Measurements from ENCODE around the gene RLN1. TPM values are rescaled to one million over a fixed set of nuclear protein-coding genes. Genes with fewer than 3 reads are reported as not detected.
A peak's percentile ranks its signal among the peaks of the same experiment; 100 is the strongest.
"Not testable (repeated sequence)": the region's sequence is repeated elsewhere in the genome, so short reads cannot be mapped to it uniquely, and the experiment has no call there.

The RLN1 gene
- total RNA-seq, 2 experiments from 2014 or later: 1.2 to 1.8 TPM

DNA sequence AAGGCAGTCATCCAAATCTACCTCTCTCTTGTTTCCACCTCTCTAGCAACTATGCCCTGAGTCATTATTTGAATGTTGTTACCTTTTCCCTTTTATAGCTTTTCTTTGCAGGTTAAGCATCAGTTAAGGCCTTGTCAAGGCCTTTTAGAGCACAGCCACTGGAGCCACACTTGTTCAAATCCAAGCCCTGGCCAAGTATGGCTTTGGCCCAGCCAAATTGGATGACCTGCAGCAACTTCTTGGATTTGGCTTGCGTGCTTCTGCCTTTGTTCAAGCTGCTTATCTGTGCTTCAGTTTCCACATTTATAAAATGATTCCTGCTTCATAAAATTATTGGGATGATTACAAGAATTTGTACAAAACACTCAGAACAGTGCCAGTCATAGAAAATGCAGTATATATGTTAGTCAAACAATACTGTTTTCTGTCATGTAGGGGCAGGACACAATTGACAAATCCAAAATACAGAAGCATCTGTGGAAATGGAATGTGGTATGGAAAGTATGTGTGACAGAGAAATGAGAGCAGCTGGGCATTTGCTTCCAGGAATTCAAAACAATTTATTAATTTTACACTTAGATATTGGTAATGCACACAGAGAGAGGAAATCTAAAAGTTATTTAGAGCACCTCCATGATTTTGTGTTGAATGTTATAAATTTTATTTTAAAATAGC lies 17.9 kb upstream of the RLN1 start:
- CTCF ChIA-PET: interaction anchor here (0.6 to 0.8 kb wide), 2 partner anchors 43 to 233 kb away, joined by 3 read pairs; no protein-coding TSS in a partner anchor

DNA sequence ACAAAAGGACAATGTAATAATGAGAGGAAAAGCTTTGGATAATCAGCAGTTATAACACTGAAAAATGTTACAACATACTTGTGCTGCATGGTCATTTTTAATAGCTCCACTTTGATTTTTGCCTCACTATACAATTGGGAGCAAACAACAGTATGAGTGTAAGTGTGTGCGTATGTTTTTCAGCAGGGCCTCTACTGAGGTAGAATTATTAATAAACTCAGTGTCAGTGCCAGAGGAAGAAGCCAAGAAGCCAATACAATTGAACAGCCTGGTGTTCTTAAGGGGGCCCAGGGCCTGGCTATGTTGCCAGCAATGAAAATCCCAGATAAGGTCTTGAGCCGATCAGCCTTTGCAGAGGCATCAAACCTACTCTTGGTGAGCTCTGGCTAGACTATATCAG lies 16.1 kb upstream of the RLN1 start:
- DNase-seq: no peak
- Mint-ChIP-seq H3K4me1 (ENCODE audit: low read depth) (peaks cover 31% of the 10 kb centered on the region), H3K9me3 (no peaks in the 10 kb centered on the region), H3K27ac (no peak overlapping the region), H3K27me3 (no peaks in the 10 kb centered on the region), H3K36me3 (peaks cover 18% of the 10 kb centered on the region), H3K4me3 (no peak overlapping the region)
- ChIA-PET POLR2A (no interaction called here), CTCF (no interaction called here)
- intact Hi-C loops (cut with micrococcal nuclease): no loop called here

More for the DNA sequence above, 17.9 kb upstream of the RLN1 start:
- intact Hi-C loops (cut with micrococcal nuclease): no loop called here
- Mint-ChIP-seq H3K36me3 (peaks cover 20% of the 10 kb centered on the region), H3K27ac (no peak overlapping the region), H3K4me1 (ENCODE audit: low read depth) (peaks cover 16% of the 10 kb centered on the region), H3K9me3 (no peaks in the 10 kb centered on the region), H3K4me3 (no peak overlapping the region), H3K27me3 (no peaks in the 10 kb centered on the region)
- no peak for DNase-seq
- POLR2A ChIA-PET: no interaction called here

DNA sequence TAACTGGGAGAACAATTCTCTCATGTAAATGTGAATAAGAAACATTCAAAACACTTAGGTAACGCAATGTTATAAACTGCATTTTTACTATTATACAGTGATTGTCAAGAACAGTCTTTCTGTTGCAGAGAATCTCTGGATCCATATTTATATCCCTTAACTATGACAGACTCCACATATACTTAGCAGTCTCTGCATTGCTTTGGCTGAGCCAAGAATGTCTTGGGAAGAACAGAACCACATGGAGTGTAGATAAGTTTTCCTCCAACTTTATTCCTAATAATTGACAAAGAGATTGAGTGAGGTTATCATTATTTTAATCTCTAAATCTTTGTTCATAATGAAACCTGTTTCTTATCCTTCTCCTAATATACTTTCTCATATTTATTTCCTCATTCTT lies 15.6 kb upstream of the RLN1 start:
- ChIA-PET CTCF (no interaction called here), POLR2A (no interaction called here)
- Mint-ChIP-seq H3K36me3 (peaks cover 17% of the 10 kb centered on the region), H3K27ac (no peak overlapping the region), H3K27me3 (no peaks in the 10 kb centered on the region), H3K4me3 (no peak overlapping the region), H3K9me3 (peaks cover 2% of the 10 kb centered on the region), H3K4me1 (ENCODE audit: low read depth) (peaks cover 34% of the 10 kb centered on the region)
- intact Hi-C loops (cut with micrococcal nuclease): no loop called here
- no peak for DNase-seq

DNA sequence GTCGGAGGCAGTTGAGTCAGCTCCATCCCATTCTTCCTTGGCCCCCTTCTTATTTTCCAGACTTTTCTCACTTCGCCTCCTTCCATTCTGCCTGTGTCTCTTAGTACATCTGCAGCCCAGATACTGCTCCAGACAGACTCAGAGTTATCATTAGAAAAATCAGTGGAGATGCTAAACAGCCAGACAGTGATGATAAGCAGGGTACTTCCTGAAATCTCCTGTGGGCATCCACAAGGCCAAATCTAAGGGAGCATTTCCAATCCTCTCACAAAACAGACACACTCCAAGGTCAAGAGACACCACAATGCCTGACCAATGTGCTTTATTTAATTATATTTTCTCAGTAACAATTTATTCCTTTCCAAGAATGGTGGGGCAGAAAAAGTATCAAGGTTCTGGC lies 14.5 kb upstream of the RLN1 start:
- intact Hi-C loops (cut with micrococcal nuclease): no loop called here
- no peaks in the 10 kb centered on the region for H3K27me3 Mint-ChIP-seq
- CTCF ChIA-PET: no interaction called here
- H3K9me3 Mint-ChIP-seq: peaks cover 7% of the 10 kb centered on the region
- H3K4me3 Mint-ChIP-seq: no peak overlapping the region
- no peak for DNase-seq
- H3K36me3 Mint-ChIP-seq: peaks cover 17% of the 10 kb centered on the region
- H3K4me1 Mint-ChIP-seq (ENCODE audit: low read depth): peaks cover 34% of the 10 kb centered on the region
- POLR2A ChIA-PET: no interaction called here
- no peak overlapping the region for H3K27ac Mint-ChIP-seq

DNA sequence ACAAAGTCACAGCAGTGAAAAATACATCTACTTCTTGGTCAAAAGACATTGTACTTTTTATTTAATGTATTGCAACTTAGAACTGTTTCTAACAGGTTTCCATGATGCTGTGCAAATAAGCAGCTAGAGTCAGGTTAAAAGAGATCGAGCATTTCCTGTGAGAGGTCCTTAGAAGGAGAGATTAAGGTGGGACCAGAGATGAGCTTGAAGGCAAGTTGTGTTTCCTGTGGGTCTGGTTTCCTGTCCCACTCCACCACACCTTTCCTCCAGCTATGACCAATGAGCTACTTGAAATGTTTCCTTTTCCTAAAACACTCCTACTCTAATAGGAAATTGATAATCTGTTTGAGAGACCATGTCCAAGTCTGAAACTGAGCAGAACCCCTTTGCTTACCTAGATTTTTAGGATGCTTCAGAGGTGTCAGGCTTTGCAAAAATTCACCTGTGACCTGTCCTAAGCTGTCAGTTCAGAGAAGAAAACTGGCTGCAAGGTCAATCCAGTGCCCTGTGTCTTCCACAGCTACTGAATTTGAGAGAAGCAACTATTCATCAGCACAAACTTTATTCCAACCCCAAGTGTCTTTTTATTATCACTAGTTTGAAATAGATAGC lies 13.1 kb upstream of the RLN1 start:
- Mint-ChIP-seq H3K27me3 (no peaks in the 10 kb centered on the region), H3K4me3 (no peak overlapping the region), H3K9me3 (peaks cover 9% of the 10 kb centered on the region), H3K36me3 (peaks cover 9% of the 10 kb centered on the region), H3K4me1 (ENCODE audit: low read depth) (peaks cover 34% of the 10 kb centered on the region), H3K27ac (peak overlapping the region; percentile 33)
- DNase-seq: no peak
- intact Hi-C loops (cut with micrococcal nuclease): no loop called here
- CTCF ChIA-PET: interaction anchor here (0.7 to 2.1 kb wide), 5 partner anchors 20 to 248 kb away, joined by 3 to 10 read pairs (median 3); no protein-coding TSS in a partner anchor
- POLR2A ChIA-PET: no interaction called here

DNA sequence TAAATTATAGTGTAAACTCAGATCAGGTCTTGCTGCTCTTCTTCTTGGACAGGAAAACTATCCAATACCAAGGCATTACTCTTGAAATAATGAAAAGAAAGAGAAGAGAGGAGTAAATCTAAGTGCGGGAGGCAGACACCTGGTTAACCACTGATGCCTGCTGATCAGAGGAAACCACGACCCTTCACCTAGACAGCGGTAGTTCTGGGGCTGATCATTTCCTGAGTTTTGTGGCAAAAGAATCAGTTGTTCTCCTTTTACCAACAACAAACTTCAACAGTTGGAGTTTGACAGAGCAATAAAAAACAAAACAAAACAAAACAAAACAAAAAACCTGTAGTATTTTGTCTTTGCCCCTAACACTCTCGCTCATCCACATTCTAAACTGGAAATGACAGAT lies 3.0 kb downstream of the RLN1 start:
- H3K36me3 Mint-ChIP-seq: peaks cover 9% of the 10 kb centered on the region
- peaks cover 41% of the 10 kb centered on the region for H3K4me1 Mint-ChIP-seq (ENCODE audit: low read depth)
- CTCF ChIA-PET: interaction anchor here (1.1 kb wide), 1 partner anchor 10 kb away, joined by 3 read pairs; no protein-coding TSS in a partner anchor
- intact Hi-C loops (cut with micrococcal nuclease): loop anchor here (1.0 to 5.0 kb wide), 4 partner anchors 36 to 149 kb away; partner anchors contain the start of genes INSL6 and PLGRKT
- peak overlapping the region; percentile 69 for H3K27ac Mint-ChIP-seq
- POLR2A ChIA-PET: no interaction called here
- no peaks in the 10 kb centered on the region for H3K9me3 Mint-ChIP-seq
- peak overlapping the region; percentile 37 for H3K4me3 Mint-ChIP-seq
- H3K27me3 Mint-ChIP-seq: no peaks in the 10 kb centered on the region
- DNase-seq: peak; percentile 41

DNA sequence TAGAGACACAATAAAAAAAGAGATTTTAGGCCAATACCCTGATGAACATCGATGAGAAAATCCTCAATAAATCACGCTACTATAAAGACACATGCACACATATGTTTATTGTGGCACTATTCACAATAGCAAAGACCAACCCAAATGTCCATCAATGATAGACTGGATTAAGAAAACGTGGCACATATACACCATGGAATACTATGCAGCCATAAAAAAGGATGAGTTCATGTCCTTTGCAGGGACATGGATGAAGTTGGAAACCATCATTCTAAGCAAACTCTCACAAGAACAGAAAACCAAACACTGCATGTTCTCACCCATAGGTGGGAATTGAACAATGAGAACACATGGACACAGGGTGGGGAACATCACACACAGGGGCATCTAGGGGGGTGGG lies 8.4 kb downstream of the RLN1 start:
- POLR2A ChIA-PET, H3K27ac Mint-ChIP-seq: not testable (repeated sequence)

DNA sequence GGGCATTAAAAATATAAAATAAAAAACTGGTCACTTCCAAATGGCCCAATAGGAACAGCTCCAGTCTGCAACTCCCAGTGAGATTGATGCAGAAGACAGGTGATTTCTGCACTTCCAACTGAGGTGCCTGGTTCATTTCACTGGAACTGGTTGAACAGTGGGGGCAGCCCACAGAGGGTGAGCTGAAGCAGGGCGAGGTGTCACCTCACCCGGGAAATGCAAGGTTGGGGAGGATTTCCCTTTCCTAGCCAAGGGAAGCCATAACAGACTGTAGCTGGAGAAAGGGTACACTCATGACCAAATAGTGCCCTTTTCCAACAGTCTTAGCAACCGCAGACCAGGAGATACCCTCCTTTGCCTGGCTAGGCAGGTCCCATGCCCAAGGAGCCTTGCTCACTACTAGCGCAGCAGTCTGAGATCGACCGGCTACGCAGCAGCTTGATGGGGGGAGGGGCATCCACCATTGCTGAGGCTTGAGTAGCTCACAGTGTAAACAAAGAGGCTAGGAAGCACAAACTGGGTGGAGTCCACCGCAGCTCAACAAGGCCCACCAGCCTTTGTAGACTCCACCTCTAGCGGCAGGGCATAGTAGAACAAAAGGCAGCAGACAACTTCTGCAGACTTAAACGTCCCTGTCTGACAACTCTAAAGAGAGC lies 12.7 kb downstream of the RLN1 start:
- no peaks in the 10 kb centered on the region for H3K9me3 Mint-ChIP-seq
- H3K27ac Mint-ChIP-seq: no peak overlapping the region
- ChIA-PET POLR2A (no interaction called here), CTCF (interaction anchor here (0.7 to 1.2 kb wide), 3 partner anchors 10 to 263 kb away, joined by 3 read pairs; no protein-coding TSS in a partner anchor)
- H3K4me1 Mint-ChIP-seq (ENCODE audit: low read depth): peaks cover 30% of the 10 kb centered on the region
- peak; percentile 60 for DNase-seq
- peaks cover 14% of the 10 kb centered on the region for H3K36me3 Mint-ChIP-seq
- H3K4me3 Mint-ChIP-seq: peak overlapping the region; percentile 23
- H3K27me3 Mint-ChIP-seq: no peaks in the 10 kb centered on the region
- intact Hi-C loops (cut with micrococcal nuclease): loop anchor here (2.0 kb wide), 1 partner anchor 14 kb away; no protein-coding TSS in a partner anchor

More for the DNA sequence above, 8.4 kb downstream of the RLN1 start:
- H3K4me3 Mint-ChIP-seq; H3K27me3 Mint-ChIP-seq; H3K9me3 Mint-ChIP-seq; intact Hi-C loops (cut with micrococcal nuclease); DNase-seq; CTCF ChIA-PET: not testable (repeated sequence)
- H3K36me3 Mint-ChIP-seq: peaks cover 23% of the 10 kb centered on the region
- peaks cover 51% of the 10 kb centered on the region for H3K4me1 Mint-ChIP-seq (ENCODE audit: low read depth)

DNA sequence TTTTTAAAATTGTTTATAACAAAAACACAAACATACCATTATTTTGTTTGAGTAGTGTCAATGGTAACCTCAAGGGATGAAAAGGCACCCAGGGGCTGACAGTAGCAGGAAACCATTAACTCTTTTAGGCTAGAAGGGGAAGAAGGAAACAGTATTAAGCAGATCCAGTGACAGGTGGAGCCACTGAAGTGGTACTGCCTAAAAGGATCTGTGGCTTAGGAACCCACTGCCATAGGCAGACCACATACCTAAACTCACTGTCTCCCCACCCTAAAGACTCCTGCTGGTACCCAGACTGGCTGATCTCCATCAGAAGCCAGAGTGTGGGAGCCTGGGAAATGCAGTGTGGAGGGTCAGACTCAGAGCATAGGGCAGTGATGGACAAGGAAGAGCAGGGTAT lies 13.5 kb downstream of the RLN1 start:
- CTCF ChIA-PET: interaction anchor here (1.0 kb wide), 1 partner anchor 140 kb away, joined by 3 read pairs; no protein-coding TSS in a partner anchor
- no peak overlapping the region for H3K4me3 Mint-ChIP-seq
- peaks cover 12% of the 10 kb centered on the region for H3K36me3 Mint-ChIP-seq
- POLR2A ChIA-PET: no interaction called here
- peaks cover 34% of the 10 kb centered on the region for H3K4me1 Mint-ChIP-seq (ENCODE audit: low read depth)
- intact Hi-C loops (cut with micrococcal nuclease): loop anchor here (2.0 kb wide), 1 partner anchor 15 kb away; no protein-coding TSS in a partner anchor
- no peak overlapping the region for H3K27ac Mint-ChIP-seq
- no peaks in the 10 kb centered on the region for H3K9me3 Mint-ChIP-seq
- H3K27me3 Mint-ChIP-seq: no peaks in the 10 kb centered on the region
- DNase-seq: no peak

DNA sequence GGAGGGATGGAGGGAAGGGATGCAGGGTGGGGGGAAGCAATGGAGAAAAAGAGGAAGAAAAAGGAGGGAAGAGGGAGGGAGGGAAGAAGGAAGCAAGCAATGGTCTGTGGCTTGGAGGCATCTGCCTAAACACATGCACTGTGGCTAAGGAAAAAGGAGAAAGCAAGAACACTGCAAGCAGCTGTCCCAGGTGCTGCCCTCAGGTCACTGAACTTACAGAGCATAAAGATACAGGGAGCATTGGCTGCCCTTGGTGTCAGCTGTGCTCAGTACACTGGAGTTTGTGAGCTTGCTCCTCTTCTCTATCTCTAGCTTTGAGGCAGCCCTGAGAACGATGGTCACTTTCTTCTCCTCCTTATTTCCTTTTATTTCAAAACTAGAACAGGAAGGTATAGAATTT lies 18.1 kb downstream of the RLN1 start:
- DNase-seq; H3K27me3 Mint-ChIP-seq; POLR2A ChIA-PET; H3K36me3 Mint-ChIP-seq; H3K9me3 Mint-ChIP-seq; H3K27ac Mint-ChIP-seq; H3K4me3 Mint-ChIP-seq; intact Hi-C loops (cut with micrococcal nuclease): not testable (repeated sequence)
- peaks cover 14% of the 10 kb centered on the region for H3K4me1 Mint-ChIP-seq (ENCODE audit: low read depth)
- CTCF ChIA-PET: interaction anchor here (1.0 to 1.5 kb wide), 3 partner anchors 58 to 135 kb away, joined by 3 to 6 read pairs (median 4); no protein-coding TSS in a partner anchor

DNA sequence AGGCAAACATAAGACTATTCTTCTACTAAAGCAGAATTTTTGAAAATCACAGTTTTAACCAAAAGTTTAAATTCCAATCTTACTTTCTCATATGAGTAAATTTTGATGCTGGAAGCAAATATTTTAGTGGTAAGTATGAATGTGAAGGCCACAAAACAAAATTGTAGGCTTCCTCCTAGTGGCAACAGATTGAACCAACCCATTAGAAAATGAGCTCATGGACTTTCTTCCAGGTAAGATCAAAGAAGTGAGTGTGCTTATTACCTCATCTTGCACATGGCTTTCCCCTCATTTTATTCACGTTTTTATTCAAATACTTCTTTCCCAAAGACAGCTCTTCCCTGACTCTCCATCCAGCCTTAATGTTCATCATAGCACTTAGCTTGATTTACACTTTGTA lies 18.6 kb downstream of the RLN1 start:
- Mint-ChIP-seq H3K9me3 (peaks cover 6% of the 10 kb centered on the region), H3K27ac (no peak overlapping the region), H3K4me1 (ENCODE audit: low read depth) (peaks cover 9% of the 10 kb centered on the region), H3K4me3 (no peak overlapping the region), H3K36me3 (peaks cover 11% of the 10 kb centered on the region), H3K27me3 (no peaks in the 10 kb centered on the region)
- no peak for DNase-seq
- ChIA-PET POLR2A (no interaction called here), CTCF (interaction anchor here (1.0 to 1.5 kb wide), 3 partner anchors 57 to 135 kb away, joined by 3 to 6 read pairs (median 4); no protein-coding TSS in a partner anchor)
- intact Hi-C loops (cut with micrococcal nuclease): no loop called here

DNA sequence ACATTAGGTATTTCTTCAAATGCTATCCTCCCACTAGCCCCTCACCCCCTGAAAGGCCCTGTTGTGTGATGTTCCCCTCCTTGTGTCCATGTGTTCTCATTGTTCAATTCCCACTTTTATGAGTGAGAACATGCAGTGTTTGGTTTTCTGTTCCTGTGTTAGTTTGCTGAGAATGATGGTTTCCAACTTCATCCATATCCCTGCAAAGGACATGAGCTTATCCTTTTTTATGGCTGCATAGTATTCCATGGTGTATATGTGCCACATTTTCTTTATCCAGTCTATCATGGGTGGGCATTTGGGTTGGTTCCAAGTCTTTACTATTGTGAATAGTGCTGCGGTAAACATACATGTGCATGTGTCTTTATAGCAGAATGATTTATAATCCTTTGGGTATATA lies 23.3 kb downstream of the RLN1 start:
- CTCF ChIA-PET; intact Hi-C loops (cut with micrococcal nuclease); H3K4me3 Mint-ChIP-seq; H3K27ac Mint-ChIP-seq; POLR2A ChIA-PET; DNase-seq; H3K4me1 Mint-ChIP-seq (ENCODE audit: low read depth); H3K27me3 Mint-ChIP-seq: not testable (repeated sequence)
- H3K36me3 Mint-ChIP-seq: peaks cover 24% of the 10 kb centered on the region
- H3K9me3 Mint-ChIP-seq: peaks cover 22% of the 10 kb centered on the region

All from activated CD4-positive, alpha-beta memory T cell treated with anti-CD3 and anti-CD28 coated beads for 36 hours (primary cell).